HG02588 (cell line): Measurements from ENCODE around the gene ISYNA1.

Experiments used
- ATAC-seq: cut with Tn5 transposase; IDR thresholded peaks from one replicate; pipeline ENCODE4 v1.9.1; 2021; ENCODE audit warnings: mild to moderate bottlenecking, moderate library complexity; ENCODE audit not compliant: unreplicated experiment

ISYNA1 gene

DNA sequence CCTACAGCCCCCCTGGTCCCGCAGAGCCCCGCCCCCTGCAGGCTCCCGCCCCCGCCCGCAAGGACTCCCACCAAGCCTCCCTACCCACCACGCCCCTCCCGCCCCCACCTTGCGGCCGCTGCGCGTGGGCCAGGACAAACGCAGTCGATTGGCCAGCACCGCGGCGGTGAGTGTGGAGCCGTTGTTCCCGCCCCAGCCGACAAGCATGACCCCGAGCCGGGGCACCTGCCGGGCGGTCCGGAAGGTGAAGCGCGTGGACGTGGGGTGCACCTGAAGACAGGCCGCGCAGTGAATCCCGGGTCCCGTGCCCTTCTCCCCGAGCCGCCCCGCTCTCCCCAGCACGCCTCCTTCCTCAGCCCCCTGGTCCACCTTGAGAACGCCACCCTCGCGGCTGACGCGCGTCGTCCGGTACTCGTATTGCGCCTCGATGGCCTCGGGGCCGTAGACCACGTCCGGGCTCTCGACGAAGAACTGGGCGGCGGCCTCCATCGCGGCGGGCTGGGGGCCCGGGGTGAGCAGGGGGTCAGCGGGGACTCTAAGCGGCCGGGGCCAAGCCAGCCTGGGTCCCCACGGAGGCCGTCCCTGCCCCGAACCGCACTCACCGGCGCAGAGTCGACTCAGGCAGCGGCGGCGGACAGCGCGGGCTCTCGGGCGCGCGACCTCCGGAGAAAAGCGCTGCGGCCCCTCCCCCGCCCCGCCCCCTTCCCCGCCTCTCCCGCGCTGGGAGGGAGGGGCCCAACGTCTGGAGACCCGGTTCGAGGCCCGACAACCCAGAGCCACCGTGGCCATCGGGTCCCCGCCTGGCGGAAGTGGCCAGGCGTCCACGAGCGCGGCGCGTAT lies at the start of gene ISYNA1:
Gene ISYNA1, minus strand, starts transcription at position 643 of the 840 bp plus-strand sequence. Its CDS starts 154 bp downstream, at position 489.
- ATAC-seq = peak; percentile 6

DNA sequence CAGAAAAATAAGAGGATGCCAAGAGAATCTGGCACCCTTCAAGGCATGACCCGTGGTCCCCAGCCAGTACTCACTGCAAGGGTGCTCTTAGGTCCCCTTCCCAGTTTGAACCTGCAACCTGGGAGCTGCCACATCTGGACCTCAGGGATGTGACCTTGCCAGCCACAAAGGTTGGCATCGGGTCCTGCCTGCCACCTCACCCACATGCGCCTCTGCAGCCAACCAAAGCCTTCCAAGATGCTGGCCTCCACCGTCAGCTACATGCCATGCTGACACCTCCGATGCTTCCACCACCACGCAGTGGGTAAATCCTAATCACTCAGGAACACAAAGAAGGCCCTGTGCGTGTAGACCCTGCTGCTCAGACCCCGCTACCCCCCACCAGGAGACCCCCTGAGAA lies 48.8 kb upstream of the ISYNA1 start:
- ATAC-seq = no peak

DNA sequence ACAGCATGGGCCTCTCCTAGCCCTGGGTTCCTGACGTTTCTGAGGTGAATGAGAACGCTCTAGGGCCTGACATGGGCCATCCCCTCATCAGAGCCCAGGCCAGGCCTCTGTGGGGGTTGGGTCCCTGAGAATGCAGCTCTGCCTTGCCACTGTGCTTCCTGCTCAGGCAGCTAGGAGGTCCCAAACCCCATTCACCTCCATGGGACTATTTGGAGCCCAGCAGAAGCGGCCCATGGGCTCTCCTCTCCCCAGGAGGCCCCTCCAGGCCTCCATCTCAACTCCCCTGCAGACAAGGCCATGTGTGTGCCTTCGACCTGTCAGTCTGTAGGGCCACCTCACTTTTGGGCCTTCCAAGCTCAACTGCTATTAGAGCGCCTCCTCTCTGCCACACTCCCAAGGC lies 47.1 kb upstream of the ISYNA1 start:
- ATAC-seq = no peak

DNA sequence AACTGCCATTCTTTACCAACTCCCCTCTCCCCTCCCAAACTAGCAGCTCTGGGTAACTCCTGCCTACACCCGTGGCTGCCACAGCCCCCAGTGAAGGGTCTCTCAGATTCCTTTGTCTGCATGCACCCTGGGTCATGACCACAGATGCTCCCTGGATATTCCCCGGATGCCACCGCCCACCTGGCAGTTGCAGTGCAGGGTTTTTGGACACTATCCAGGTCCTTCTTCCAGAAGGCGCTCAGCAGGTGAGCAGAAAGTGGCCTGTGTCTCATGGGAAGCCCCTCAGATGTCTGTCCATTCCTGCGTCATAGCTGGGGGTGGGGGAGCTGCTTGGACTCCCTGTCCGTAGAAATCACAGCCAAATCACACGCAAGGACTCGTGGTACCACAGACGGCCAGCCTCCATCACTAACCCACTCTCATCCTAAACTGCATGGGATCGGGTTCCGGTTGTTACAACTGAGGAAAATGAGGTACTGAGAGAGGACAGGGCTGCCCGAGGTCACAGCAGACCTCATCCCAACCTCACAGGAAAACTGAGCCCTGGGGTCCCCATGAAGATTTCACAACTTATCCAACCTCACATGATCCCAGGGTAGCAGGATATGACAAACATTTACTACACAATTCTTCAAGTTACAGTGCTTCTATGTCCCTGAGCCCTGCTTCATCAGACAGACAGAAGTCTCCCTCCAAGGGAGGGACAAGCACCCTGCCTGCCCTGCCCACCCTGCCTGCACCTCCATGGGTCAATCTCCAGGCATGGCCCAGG lies 45.4 kb upstream of the ISYNA1 start:
- no peak for ATAC-seq

DNA sequence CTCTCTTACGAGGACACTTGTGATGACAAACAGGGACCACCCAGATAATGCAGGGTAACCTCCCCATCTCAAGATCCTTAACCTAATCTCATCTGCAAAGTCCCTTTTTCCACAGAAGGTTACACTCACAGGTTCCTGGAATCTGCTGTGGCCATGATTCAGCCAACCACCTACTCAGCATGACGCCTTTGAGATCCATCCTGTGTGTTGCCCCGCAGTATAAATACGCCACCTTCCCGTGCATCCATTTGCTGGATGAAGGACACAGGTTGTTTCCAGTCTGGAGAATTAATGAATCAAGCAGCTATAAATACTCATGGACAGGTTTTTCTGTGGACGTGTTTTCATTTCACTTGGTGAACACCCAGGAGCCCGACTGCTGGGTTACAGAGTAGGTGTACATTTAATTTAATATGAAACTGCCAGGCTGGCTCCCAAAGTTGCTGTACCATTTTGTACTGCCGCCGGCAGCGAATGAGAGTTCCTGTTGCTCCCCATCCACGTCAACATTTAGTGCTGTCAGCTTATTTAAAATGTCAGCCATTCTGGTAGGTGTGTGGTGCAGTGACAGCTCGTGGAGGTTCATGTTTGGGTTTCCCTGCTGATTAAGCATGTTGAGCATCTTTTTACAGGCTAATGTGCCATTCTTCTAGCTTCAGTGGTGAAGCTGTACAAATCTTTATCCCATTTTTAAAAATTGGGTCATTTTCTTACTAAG lies 43.7 kb upstream of the ISYNA1 start:
- ATAC-seq = no peak

DNA sequence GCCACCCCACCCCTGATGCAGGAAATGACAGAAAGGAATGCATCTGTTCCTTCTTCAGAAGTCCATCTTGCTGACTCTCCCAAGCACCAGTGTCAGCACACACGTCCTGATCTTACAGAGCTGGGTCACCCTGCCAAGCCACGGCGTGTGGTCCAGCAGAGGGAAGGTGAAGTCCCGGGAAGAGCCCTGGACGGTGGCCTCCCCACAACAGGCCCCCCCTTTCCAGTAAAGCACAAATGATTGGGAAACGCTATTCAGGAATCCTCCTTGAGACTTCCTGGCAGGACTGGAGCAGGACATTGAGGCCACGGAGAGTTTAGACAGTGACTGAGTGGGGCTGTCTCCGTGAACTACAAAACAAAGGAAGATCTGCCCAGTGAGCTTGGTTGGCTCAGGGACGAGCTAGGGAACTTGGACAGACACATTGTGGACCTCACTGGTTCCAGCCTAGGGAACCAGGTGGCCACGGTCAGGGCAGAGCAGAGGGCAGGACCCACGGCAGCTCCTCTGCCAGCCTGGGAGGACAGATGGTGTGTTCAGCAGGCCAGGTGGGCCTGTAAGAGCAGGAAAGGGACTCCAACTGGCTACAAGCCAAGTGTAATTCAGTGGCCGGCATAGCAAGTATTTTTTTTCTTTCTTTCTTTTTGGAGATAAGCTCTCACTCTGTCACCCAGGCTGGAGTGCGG lies 42.2 kb upstream of the ISYNA1 start:
- no peak for ATAC-seq

DNA sequence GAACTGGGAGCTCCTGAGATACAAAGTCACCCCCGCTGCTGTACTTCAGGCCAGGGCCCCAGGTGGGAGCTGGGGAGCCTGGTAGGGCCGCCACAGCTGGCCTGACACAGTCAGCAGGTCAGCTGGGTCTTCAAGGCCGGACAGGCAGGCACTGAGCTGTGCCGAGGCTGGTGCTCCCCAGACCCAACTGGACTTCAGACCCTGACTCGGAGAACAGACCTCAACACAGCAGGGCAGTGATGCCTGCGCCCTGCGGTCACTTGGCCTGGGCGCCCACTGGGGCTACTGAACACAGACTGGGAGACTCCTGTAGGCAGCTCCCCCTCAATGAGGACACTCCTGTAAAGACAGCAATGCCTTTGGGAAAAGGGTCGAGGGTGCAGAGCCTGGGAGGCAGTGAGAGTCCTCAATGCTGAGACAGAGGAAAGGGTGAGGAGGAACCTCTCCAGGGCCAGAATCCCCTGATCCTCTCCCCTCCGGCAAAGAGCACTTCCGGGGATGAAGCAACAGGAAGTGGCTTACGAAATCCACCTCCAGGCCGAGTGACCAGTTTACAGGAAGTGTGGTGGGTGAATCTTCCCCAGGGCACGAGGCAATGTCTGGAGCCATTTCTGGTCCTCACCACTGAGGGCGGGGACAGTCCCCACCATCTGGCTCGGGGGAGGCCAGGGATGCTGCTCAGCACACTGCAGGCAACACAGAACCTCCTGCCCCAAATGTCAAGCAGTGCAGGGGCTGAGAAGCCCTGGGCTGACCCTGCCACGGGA lies 40.8 kb upstream of the ISYNA1 start:
- ATAC-seq = peak; percentile 61

DNA sequence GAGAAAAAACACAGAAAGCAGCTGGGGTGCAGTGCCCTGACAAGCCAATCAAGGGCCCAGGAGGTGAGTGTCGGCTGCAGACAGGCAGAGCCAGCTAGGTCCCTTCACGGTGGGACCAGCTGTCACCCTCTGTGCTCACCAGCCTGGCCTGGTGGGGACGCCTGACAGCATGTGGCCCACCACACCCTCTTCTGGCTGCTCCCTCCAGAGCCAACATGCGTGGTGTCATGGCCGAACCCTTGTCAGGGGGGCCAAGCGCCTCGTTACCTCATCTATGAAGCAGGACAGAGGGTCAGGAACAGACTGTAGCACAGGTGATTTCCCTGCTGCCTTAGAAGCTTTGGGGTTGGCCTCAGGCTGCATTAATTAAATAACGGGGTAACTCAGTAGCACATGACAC lies 40.0 kb upstream of the ISYNA1 start:
- no peak for ATAC-seq

DNA sequence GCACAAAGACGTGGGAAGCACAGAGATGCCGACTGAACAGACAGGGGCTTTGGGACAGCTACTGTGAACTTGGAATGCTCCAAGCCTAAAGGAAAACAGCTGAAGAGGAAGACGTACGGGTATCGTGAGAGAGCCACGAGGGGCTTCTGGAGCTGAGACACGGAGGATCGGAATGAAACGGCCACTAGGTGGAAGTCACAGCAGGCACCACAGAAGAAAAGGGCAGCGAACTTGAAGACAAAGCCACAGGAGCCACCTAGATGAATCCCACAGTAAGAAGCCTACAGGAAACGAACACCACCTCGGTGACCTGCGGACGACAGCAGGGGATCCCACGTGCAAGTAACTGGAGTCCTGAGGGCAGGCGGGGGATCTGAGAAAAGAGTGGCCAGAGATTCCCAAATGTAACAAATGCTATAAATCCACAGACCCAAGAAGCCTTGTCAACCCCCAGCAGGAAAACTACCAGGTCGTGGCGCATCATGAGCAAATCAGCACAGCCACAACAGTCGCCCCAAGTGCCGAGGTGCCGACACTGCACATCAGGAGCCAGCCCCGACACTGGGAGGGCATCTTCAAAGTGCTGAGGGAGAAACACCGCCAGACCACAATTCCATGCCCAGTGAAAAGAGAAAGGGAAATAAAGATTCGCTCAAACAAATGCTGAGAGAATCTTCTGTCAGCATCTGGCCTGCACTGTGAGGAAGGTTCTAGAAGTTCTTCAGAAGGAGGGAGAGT lies 39.3 kb upstream of the ISYNA1 start:
- no peak for ATAC-seq

DNA sequence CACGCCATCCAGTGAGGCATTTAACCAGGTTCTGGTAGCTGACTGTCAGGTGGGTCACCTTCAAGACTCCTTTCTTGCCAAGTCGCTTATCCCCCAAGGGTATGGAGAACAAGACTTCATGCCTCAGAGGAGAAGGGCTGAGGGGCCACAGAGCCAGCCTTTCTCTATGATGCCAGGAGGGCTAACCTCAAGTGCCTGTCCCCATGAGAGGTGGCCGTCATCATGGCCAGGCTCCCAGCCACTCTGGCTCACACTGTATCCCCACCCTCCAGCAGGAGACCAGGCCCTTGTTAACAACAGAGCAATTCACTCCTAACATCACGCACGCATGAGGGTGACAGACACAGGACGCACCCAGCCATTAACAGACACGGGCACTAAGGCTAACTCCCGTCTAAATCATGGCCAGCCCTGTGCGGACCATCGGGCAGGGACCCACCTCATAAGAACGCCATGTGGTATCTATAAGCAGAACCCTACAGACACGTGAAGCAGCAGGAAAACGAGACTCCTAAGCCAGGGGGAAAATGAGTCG lies 38.6 kb upstream of the ISYNA1 start:
- no peak for ATAC-seq

DNA sequence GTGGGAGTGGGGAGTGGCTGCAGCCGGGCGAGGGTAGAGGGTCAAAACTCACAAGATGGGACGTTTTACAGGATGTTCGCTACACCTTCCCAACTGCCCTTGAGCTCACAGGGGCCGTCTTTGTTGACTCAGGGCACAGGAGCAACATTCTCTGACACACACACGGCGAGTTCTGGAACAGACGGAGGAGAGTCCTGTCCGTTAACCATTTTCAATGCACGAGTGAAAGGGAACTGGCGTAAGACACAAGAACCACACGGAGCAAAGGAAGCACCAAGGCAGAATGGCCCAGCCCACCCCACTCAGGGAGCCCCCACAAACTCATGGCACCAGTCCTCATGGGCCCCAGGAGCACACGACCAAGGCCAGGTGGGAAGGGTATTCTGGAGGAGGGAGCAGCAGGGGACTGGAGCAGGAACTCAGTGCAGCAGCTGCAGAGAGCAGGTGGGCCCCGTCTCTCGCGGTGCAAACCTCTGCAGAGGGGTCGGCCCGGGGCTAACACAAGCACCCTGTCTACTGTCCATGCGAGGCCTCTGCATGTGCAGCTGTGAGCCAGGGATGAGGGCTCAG lies 37.9 kb upstream of the ISYNA1 start:
- ATAC-seq = no peak

DNA sequence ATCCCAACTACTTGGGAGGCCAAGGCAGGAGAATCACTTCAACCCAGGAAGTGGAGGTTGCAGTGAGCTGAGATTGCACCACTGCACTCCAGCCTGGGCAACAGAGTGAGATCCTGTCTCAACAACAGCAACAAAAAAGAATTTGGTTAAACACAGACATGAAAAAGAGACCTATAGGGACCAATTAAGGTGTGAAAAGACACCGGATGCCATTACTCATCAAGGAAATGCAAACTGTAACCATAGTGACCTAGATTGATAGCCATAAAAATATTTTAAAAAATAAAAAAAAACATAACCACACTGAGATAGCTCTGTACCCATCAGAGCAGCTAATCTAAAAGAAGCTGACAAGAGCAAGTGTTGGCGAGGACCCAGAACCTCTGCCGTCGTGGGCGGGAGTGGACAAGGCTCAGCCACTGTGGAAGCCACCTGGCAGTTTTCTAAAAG lies 37.1 kb upstream of the ISYNA1 start:
- no peak for ATAC-seq

DNA sequence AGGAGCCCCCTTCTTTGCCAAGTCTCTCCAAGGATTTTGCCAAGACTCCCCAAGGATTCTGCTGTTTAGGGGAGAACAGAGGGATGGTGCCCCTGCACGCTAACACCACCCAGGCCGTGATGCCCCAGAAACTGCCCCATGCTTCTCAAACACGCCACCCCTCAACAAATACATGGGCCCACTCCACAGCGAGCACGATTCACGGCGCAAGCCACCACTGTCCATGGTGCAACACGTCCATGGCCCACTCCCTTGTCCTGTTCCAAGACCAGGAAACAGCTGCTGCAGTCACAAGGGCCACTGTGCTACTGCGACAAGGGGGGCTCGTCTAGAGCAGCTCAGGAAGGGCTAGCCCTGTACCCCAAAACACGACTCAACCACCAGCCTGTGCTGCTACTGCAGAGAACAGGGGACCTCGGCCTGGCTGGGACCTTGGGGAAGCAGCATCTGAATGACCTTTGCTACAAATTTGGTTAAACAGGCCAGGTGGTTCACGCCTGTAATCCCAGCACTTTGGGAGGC lies 36.5 kb upstream of the ISYNA1 start:
- no peak for ATAC-seq

DNA sequence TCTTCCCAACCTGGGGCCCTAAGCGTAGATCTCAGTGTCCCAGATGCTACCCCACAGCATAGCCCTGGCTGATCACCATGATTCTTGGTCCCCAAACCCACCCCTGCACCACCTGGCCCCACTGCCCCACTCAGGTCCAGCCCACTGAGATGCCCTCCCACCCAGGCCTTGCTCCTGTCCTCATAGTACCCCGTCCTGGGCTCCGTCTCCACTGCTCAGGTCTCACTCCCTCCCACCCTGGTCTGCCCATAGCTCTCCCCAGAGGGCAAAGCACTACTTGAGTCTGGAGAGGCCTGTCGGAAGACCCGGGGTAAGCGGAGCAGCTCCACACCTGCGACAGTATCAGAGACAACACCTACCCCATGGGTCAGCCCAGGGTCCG lies 35.8 kb upstream of the ISYNA1 start:
- no peak for ATAC-seq

DNA sequence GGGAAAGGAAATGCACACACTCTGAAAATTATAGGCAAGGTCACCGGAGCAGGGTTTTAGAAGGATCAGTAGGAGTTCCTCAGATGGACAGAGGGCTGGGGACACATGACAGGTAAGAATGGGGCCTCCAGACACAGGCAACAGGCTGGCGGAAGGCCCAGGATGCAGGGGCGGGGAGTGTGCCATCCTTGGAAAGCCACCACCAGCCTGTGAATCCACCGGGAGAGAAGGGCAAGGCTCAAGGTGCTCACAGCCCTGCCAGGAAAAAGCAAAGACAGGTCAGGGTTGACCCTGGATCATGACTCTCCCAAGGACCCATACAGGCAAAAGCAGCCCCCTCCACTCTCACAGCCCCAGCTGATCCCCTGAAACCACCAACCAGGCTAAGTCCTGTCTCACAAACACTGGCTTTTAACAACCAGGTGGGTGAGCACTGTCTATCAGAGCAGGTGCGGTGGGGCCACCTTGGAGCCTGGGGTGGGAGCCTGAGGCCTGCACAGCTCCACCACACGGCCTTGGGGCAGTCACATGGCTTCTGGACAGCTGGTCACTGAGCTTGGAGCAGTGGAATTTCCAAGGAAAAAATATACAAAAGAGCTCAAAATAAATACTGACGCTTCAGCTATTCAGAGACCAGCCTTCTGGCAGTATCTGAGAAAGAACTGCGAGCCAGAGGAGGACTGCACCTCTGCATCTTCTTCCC lies 35.2 kb upstream of the ISYNA1 start:
- no peak for ATAC-seq

DNA sequence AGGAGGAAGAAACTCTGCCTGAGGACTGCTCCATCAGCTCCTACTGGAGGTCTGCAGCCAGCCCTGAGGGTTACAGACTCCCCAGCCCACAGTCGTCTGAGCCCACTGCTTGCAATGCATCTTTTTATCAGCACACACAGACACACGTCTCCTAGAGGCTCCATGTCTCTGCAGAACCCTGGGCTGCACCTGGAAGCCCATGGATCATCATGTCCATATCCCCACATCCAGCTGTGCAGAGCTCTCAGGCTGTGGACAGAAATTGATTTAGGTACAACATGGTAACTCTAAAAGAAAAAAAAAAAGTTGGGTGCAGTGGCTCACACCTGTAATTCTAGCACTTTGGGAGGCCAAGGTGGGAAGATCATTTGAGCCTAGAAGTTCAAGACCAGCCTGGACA lies 32.9 kb upstream of the ISYNA1 start:
- ATAC-seq = no peak

DNA sequence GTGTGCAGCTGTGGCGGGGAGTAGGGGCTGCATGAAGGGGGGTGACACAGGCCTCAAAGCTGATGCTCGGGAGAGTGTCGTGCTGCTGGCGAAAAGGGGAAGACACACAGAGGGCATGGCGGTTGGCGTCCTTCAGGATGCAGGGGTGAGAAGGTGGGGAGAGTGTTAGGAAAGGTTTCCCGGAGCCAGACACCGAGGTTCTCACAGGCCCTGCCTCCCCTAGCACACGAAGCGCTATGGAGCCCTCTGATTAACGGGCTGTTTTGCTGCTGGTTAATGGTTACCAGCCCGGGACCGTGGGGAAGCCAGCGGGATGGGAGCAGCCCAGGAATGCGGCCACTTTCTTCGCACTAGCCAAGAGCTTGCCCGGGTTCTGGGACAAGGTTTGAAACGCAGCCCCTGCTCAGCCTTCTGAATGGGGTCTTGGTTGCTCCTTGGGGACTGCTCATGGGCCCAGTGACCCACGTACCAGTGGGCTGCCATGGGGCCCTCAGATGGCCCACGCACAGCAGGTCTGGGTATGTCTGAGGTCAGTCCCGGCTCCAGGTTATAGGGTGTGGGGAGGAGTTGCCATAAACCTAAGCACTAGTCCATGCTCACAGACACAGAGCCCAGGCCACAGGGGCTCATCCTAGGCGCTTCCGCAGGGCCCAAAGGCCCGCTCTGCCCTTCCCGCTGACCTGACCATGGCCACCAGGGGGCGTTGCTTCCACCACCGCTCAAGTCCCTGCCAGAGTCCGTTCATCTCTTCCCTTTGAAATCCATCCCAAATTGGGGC lies 31.3 kb upstream of the ISYNA1 start:
- no peak for ATAC-seq
